Muscle layer of colon (tissue), 2 donors: ENCODE measurements around the gene SLC25A44.
A peak's percentile ranks its signal among the peaks of the same experiment; 100 is the strongest.

ENCODE experiments used
- H3K27ac ChIP-seq: one replicate; pipeline ENCODE4 v1.7.0; 2013; ENCODE audit warnings: low read depth, mild to moderate bottlenecking, low read length, moderate library complexity
- H3K27me3 ChIP-seq, 2 donors: one replicate each; pipeline ENCODE4 v1.7.0; 2013; ENCODE audit warnings: low read length in 2 of 2, mild to moderate bottlenecking in 2 of 2; ENCODE audit not compliant: insufficient read depth in 2 of 2, control insufficient read depth in 1 of 2
- H3K36me3 ChIP-seq: one replicate; pipeline ENCODE4 v1.7.0; 2013; ENCODE audit warnings: mild to moderate bottlenecking, low read length; ENCODE audit not compliant: insufficient read depth
- H3K4me1 ChIP-seq: one replicate; pipeline ENCODE4 v1.7.0; 2013; ENCODE audit warnings: mild to moderate bottlenecking, low read length; ENCODE audit not compliant: insufficient read depth
- H3K4me3 ChIP-seq, 2 donors: one replicate each; pipeline ENCODE4 v1.7.0; 2013; ENCODE audit warnings: low read length in 2 of 2, low read depth in 1 of 2, mild to moderate bottlenecking in 1 of 2, moderate library complexity in 1 of 2
- H3K9ac ChIP-seq: one replicate; pipeline ENCODE4 v1.7.0; 2013; ENCODE audit warnings: low read length
- H3K9me3 ChIP-seq: one replicate; pipeline ENCODE4 v1.7.0; 2013; ENCODE audit warnings: mild to moderate bottlenecking, low read length
- donor health status: abdominal sarcoma.
- donor health status: Adenocarcinoma of cecum.

The SLC25A44 gene

GRCh38 chr1:156229809-156230472, 36.0 kb downstream of the SLC25A44 start:
- H3K27me3 ChIP-seq, result no peaks in the 10 kb centered on the region
- H3K4me1 ChIP-seq, result peaks cover 8% of the 10 kb centered on the region
- no peak overlapping the region for H3K4me3 ChIP-seq
- H3K9ac ChIP-seq, result no peak overlapping the region
- H3K36me3 ChIP-seq, result peaks cover 29% of the 10 kb centered on the region
- H3K27ac ChIP-seq, result peak overlapping the region; percentile 36
- H3K9me3 ChIP-seq, result no peaks in the 10 kb centered on the region

GRCh38 chr1:156230473-156230837, 36.6 kb downstream of the SLC25A44 start:
- Histone ChIP-seq H3K4me1 (peaks cover 8% of the 10 kb centered on the region), H3K27me3 (no peaks in the 10 kb centered on the region), H3K27ac (peak overlapping the region; percentile 36), H3K36me3 (peaks cover 29% of the 10 kb centered on the region), H3K4me3 (no peak overlapping the region), H3K9me3 (no peaks in the 10 kb centered on the region), H3K9ac (no peak overlapping the region)

GRCh38 chr1:156232201-156232894, 38.4 kb downstream of the SLC25A44 start:
- Histone ChIP-seq H3K36me3 (peaks cover 40% of the 10 kb centered on the region), H3K4me3 (no peak overlapping the region)

GRCh38 chr1:156233426-156234127, 39.7 kb downstream of the SLC25A44 start:
- Histone ChIP-seq H3K4me1 (peaks cover 8% of the 10 kb centered on the region), H3K36me3 (peaks cover 48% of the 10 kb centered on the region), H3K9ac (no peak overlapping the region), H3K4me3 (no peak overlapping the region), H3K9me3 (no peaks in the 10 kb centered on the region), H3K27me3 (no peaks in the 10 kb centered on the region), H3K27ac (no peak overlapping the region)

More at GRCh38 chr1:156232201-156232894, 38.4 kb downstream of the SLC25A44 start:
- no peak overlapping the region for H3K9ac ChIP-seq
- H3K27ac ChIP-seq, result no peak overlapping the region
- H3K4me1 ChIP-seq, result peaks cover 8% of the 10 kb centered on the region
- no peaks in the 10 kb centered on the region for H3K27me3 ChIP-seq
- H3K9me3 ChIP-seq, result no peaks in the 10 kb centered on the region

DNA sequence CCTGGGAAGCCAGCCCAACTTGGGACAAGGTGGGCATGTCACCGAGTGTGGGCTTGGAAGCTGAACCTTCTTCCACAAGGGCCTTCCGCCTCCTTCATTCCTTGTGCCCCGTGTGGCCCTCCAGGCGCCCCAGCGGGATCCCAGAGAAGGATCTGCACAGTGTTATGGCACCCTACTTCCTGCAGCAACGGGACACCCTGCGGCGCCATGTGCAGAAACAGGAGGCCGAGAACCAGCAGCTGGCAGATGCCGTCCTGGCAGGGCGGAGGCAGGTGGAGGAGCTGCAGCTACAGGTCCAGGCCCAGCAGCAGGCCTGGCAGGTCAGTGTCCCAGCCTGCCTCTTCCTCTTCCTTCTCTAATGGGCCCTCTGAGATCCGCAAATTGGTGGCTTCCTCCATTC, 42.3 kb downstream of the SLC25A44 start:
- Histone ChIP-seq H3K27ac (no peak overlapping the region), H3K9ac (no peak overlapping the region), H3K4me1 (no peaks in the 10 kb centered on the region), H3K36me3 (peaks cover 60% of the 10 kb centered on the region), H3K9me3 (no peaks in the 10 kb centered on the region), H3K27me3 (no peaks in the 10 kb centered on the region), H3K4me3 (no peak overlapping the region)

DNA sequence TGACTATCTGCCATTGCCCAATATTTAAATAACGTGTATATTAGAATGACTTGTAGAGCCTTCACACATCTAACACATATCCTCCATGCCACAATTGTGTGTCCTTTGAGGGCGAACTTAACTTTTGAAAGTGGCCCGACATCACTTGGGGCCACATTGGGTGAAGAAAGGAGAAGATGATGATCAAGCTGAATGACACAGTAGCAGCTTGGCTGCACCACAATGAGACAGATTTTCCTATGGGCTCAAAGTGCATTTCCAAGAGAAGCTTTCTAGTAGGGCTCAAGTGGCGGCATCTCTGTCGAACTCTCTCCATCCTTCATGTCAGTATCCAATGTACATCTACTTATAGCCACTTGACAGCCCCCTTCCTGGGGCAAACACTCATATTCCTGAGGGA, 44.3 kb downstream of the SLC25A44 start:
- Histone ChIP-seq H3K36me3 (peaks cover 55% of the 10 kb centered on the region), H3K9ac (no peak overlapping the region), H3K27me3 (no peaks in the 10 kb centered on the region), H3K4me3 (no peak overlapping the region), H3K4me1 (no peaks in the 10 kb centered on the region), H3K27ac (no peak overlapping the region), H3K9me3 (no peaks in the 10 kb centered on the region)

GRCh38 chr1:156241311-156241811, 47.5 kb downstream of the SLC25A44 start:
- no peak overlapping the region for H3K9ac ChIP-seq
- H3K9me3 ChIP-seq, result no peaks in the 10 kb centered on the region
- H3K4me1 ChIP-seq, result no peaks in the 10 kb centered on the region
- no peak overlapping the region for H3K4me3 ChIP-seq
- H3K27ac ChIP-seq, result no peak overlapping the region
- H3K36me3 ChIP-seq, result peaks cover 36% of the 10 kb centered on the region
- peaks cover 14 to 22% of the 10 kb centered on the region in 2 donors for H3K27me3 ChIP-seq

DNA sequence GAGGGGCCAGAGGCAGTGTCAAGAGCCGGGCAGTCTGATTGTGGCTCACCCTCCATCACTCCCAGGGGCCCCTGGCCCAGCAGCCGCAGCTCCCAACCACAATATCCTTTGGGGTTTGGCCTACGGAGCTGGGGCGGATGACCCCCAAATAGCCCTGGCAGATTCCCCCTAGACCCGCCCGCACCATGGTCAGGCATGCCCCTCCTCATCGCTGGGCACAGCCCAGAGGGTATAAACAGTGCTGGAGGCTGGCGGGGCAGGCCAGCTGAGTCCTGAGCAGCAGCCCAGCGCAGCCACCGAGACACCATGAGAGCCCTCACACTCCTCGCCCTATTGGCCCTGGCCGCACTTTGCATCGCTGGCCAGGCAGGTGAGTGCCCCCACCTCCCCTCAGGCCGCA, 48.0 kb downstream of the SLC25A44 start, which contains the start of gene BGLAP:
Gene BGLAP, plus strand, starts transcription at position 259 of the 400 bp plus-strand sequence. Its CDS starts 48 bp downstream, at position 307.
- H3K27me3 ChIP-seq, result peaks cover 18 to 27% of the 10 kb centered on the region in 2 donors
- H3K9ac ChIP-seq, result no peak within 1 kb of the TSS
- no peak within 1 kb of the TSS for H3K4me3 ChIP-seq
- H3K9me3 ChIP-seq, result no peaks in the 10 kb centered on the region
- no peak within 1 kb of the TSS for H3K27ac ChIP-seq
- H3K36me3 ChIP-seq, result peaks cover 31% of the 10 kb centered on the region
- peaks cover 2% of the 10 kb centered on the region for H3K4me1 ChIP-seq

- Histone ChIP-seq H3K4me1 (peaks cover 10% of the 10 kb centered on the region), H3K9me3 (no peaks in the 10 kb centered on the region), H3K27ac (no peak overlapping the region), H3K36me3 (peaks cover 23% of the 10 kb centered on the region), H3K9ac (no peak overlapping the region), H3K4me3 (no peak overlapping the region), H3K27me3 (peaks cover 18 to 28% of the 10 kb centered on the region in 2 donors)
Measured at GRCh38 chr1:156242738-156243137, 48.8 kb downstream of the SLC25A44 start.

DNA sequence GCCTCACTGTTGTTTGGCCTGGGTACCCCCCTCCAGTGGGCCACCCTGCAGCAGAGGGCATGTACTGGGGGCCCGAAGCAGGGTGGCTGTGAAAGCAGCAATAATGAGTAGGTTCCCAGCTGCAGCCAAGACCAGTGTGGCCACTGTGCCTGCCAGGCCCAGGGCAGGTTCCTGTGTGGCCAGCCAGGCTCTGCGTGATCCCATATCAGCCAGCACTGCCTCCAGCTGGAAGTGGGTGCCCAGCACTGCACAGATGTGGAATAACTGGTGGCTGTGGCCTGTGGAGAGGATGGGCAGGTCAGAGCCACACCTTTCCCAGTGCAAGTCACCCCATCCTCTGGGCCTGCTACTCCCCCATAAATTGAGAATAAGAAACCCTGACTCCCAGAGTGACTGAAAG, 50.2 kb downstream of the SLC25A44 start:
- no peak overlapping the region for H3K27ac ChIP-seq
- peaks cover 18 to 28% of the 10 kb centered on the region in 2 donors for H3K27me3 ChIP-seq
- H3K4me3 ChIP-seq, result no peak overlapping the region
- H3K9ac ChIP-seq, result no peak overlapping the region
- H3K9me3 ChIP-seq, result no peaks in the 10 kb centered on the region
- peaks cover 10% of the 10 kb centered on the region for H3K36me3 ChIP-seq
- peaks cover 14% of the 10 kb centered on the region for H3K4me1 ChIP-seq

GRCh38 chr1:156244712-156245111, 50.8 kb downstream of the SLC25A44 start:
- Histone ChIP-seq H3K4me3 (no peak overlapping the region), H3K9me3 (no peaks in the 10 kb centered on the region), H3K9ac (no peak overlapping the region), H3K27me3 (peaks cover 18 to 28% of the 10 kb centered on the region in 2 donors), H3K4me1 (peaks cover 14% of the 10 kb centered on the region), H3K36me3 (peaks cover 4% of the 10 kb centered on the region), H3K27ac (no peak overlapping the region)
